Measurements from ENCODE around the gene SLC39A11. TPM values are rescaled to one million over a fixed set of nuclear protein-coding genes. Genes with fewer than 3 reads are reported as not detected.

Gene SLC39A11
- total RNA-seq, 4 donors from 2014 or later: 36.6 to 75.0 (median 40.2) TPM

DNA sequence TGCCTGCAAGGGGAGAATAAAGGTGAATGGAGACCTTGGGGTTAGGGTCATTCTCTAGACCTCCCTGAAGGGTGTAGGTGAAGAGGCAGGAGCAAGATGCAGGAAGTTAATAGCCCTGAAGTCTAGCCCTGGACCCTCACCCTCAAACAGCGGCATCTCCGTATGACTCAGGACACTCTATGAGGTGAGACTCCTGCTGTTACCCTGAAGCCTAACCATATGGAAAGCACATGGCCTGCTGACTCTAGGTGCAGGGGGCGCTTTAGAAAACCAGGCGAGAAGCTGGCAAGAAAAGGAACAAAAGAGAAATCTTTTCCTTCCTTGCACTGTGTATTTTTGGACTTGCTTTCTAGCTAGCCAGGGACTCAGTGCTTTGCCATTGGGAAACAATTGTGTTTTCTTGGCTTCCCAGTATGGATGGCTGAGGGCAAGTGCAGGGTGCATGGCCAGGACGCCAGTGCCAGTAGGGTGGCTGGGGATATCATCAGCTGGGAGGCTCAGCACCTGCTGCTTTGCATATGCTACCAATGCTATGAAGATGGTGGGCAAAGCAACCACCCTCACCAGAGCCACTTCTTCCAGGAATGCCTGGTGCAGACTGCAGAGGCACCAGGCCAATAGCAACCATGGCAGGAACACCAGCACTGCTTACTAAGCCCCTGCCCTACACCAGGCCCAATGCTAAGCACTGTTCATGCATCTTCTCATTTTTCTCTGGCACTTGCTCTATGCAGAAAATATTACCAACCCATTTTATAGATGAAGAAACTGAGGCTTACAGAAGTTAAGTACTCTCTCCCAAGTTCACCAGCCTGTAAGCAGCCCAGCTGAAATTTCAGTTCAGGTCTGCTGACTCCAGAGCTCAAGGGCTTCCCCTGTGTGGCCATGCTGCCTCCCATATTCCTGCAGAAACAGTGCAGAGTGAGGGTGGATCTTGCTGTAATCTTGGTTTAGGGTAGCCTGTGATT lies 425.1 kb downstream of the SLC39A11 start:
- TF ChIP-seq, protein P1, sequence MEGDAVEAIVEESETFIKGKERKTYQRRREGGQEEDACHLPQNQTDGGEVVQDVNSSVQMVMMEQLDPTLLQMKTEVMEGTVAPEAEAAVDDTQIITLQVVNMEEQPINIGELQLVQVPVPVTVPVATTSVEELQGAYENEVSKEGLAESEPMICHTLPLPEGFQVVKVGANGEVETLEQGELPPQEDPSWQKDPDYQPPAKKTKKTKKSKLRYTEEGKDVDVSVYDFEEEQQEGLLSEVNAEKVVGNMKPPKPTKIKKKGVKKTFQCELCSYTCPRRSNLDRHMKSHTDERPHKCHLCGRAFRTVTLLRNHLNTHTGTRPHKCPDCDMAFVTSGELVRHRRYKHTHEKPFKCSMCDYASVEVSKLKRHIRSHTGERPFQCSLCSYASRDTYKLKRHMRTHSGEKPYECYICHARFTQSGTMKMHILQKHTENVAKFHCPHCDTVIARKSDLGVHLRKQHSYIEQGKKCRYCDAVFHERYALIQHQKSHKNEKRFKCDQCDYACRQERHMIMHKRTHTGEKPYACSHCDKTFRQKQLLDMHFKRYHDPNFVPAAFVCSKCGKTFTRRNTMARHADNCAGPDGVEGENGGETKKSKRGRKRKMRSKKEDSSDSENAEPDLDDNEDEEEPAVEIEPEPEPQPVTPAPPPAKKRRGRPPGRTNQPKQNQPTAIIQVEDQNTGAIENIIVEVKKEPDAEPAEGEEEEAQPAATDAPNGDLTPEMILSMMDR (IDR thresholded peaks at IDR 0.05; ENCODE audit: low read depth): no peak

DNA sequence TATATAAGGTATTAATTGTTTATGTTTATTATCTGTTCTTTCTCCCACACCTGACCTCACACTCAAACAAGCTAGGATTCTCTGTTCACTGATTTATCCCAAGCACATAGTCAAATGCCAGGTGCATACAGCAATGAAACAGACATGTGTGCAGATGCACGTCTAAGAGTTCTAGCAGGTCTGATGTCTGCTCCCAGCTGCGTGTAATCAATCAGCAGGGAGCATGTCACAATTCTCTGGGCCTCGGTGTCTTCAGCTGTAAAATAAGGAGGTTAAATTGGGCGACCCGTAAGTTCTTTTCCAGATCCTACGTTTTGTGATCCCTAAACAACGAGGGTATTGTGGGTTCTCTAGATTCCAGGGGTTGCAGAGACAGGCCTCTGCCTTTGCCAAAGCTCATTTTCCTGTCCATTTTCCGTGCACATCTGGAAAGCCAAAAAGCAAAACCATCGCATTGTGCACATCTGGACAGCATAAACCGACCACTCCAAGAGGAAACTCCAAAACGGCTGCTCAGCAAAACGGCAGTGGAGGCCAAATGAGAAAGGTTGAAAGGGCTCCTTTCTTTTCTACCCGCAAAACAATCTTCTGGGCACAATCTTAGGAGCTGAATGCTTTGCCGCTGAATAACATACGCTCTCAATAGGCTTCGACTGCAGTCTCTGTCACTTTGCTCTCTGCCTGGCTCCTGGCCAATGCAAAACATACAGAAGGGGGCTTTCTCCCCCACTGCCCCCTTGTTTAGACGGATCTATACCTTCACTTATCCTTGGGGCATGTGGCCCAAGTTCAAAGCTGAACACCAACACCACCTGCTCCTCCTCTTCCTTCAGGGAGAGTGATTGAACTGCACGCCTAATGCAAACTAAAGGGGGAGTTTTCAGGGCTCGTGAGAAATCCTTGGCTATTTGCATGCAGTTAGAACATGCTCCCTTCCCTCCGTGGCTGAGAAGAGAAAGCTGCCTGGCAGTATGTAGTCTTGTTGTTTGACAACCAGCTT lies 426.3 kb downstream of the SLC39A11 start:
- TF ChIP-seq, protein P1 (IDR thresholded peaks at IDR 0.05; ENCODE audit: low read depth): no peak

DNA sequence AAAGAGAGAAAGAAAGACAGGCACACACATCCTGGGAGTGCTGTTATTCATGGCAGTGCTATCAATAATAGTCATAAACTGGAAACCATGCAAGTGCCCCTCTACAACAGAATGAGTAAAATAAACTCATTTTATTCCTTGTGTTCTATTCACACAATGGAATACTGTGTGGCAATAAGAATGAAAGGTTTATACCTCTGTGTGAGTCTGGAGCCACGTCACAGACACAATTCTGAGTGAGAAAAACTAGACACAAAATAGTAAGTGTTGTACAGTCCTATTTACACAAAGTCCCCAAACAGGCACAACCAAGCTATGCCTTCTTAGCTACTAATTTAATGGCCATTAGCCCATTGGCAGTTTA lies 429.7 kb downstream of the SLC39A11 start:
- TF ChIP-seq, protein P1 (IDR thresholded peaks at IDR 0.05; ENCODE audit: low read depth): no peak

DNA sequence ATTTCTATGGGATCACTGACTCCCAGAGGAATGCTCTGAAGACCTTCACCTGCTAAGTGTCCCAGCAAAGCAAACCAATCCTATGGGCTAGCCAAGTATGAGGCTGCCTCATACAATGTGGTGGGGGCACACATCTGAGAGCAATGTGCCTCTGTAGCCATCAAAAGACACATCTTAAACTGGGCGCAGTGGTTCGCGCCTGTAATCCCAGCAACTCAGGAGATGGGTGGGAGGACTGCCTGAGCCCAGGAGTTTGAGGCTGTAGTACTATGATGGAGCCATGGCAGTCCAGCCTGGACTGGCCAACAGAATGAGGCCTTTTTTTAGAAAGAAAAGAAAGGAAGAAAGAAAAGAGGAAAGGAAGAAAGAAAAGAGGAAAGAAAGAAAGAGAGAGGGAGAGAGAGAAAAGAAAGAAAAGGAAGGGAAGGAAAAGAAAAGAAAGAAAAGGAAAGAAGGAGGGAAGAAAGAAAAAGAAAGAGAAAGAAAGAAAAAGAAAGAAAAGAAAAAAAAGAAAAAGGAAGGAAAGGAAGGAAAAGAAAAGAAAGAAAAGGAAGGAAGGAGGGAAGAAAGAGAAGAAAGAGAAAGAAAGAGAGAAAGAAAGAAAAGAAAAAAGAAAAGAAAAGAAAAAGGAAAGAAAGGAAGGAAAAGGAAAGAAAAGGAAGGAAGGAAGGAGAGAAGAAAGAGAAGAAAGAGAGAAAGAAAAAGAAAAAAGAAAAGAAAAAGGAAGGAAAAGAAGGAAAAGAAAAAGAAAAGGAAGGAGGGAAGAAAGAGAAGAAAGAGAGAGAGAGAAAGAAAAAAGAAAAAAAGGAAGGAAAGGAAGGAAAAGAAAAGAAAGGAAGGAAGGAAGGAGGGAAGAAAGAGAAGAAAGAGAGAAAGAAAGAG lies 430.3 kb downstream of the SLC39A11 start:
- TF ChIP-seq, protein P1 (IDR thresholded peaks at IDR 0.05; ENCODE audit: low read depth): no peak

DNA sequence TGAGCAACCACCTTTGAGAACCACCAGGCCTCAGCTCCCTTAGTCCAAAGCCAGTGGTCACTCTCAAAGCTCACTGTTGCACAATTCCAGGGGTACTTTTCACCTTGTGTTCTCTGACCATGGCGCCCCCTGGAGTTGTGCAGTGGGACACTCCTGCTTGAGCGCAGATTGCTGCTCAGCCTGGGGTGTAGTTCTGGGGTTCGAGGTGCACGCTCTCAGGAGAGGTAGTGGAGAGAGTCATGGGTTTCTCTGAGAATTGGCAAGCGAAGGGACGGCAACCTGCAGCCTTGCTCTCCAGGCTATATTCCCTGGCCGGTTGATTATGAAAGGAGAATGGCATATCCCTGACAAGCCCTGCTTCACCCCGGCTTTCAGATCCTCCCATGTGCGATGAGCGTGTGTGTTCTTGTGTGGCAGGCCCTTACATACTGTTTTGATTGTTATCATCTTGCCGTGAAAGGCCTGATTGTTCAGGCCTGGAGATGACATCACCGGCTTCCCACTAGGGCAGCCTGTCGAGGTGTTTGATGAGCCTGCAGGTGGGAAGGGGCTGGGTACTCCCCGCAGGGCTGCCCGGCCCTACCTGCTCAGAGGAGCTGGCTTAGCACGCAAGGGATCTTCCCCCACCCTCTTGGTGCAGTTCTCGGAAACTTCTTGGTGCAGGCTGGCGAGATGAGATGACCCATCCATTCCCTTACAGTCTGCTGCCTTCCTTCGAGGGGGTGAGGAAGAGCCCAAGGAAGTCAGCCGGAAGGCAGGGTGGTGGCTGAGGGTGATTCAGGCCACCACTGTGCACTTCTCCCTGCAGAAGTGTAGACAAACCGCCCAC lies 431.2 kb downstream of the SLC39A11 start:
- TF ChIP-seq, protein P1 (IDR thresholded peaks at IDR 0.05; ENCODE audit: low read depth): no peak
